GM23338 (cell line): ENCODE data around the gene FBXO47. TPM values are rescaled to one million over a fixed set of nuclear protein-coding genes. Genes with fewer than 3 reads are reported as not detected.
A peak's percentile ranks its signal among the peaks of the same experiment; 100 is the strongest.

Experiments
- ATAC-seq: fragments of 200-7000 bp; cut with Tn5 transposase; 3 replicates; pipeline ENCODE4 v1.9.1; 2020
- DNase-seq: peaks from one replicate; pipeline ENCODE4 v3.0.0-alpha.2; 2015; ENCODE audit warnings: low spot score
- H2AFZ ChIP-seq: fragments of 200-600 bp; sonication (generic); 2 replicates; pipeline ENCODE4 v1.8.0; 2016; ENCODE audit warnings: antibody characterized with exemption, mild to moderate bottlenecking, moderate library complexity
- H3F3A ChIP-seq: fragments of 200-600 bp; sonication (generic); replicated peaks from 2 replicates; pipeline ENCODE4 v1.8.0; 2017; ENCODE audit warnings: antibody characterized with exemption, mixed run types, low read depth
- H3K27ac ChIP-seq: fragments of 200-600 bp; sonication (generic); 2 replicates; pipeline ENCODE4 v1.6.1; 2016; ENCODE audit warnings: low read depth
- H3K27me3 ChIP-seq: fragments of 200-600 bp; sonication (generic); 2 replicates; pipeline ENCODE4 v1.8.0; 2016; ENCODE audit warnings: mild to moderate bottlenecking, mixed run types, moderate library complexity; ENCODE audit not compliant: insufficient read depth
- H3K36me3 ChIP-seq: fragments of 200-600 bp; sonication (generic); 2 replicates; pipeline ENCODE4 v1.8.0; 2016; ENCODE audit warnings: mild to moderate bottlenecking; ENCODE audit not compliant: insufficient read depth
- H3K4me1 ChIP-seq: fragments of 200-600 bp; sonication (generic); 2 replicates; pipeline ENCODE4 v1.8.0; 2016; ENCODE audit warnings: mild to moderate bottlenecking, moderate library complexity; ENCODE audit not compliant: insufficient read depth
- H3K4me2 ChIP-seq: fragments of 200-600 bp; sonication (generic); 2 replicates; pipeline ENCODE4 v1.7.1; 2017; ENCODE audit warnings: mixed run types
- H3K4me3 ChIP-seq: fragments of 200-600 bp; sonication (generic); 2 replicates; pipeline ENCODE4 v1.6.1; 2016; ENCODE audit warnings: mixed run types
- H3K79me2 ChIP-seq: fragments of 200-600 bp; sonication (generic); replicated peaks from 2 replicates; pipeline ENCODE4 v1.8.0; 2017; ENCODE audit warnings: mild to moderate bottlenecking; ENCODE audit not compliant: insufficient read depth
- H3K9me2 ChIP-seq: fragments of 200-600 bp; sonication (generic); 2 replicates; pipeline ENCODE4 v1.8.0; 2017; ENCODE audit not compliant: insufficient read depth
- H4K20me1 ChIP-seq: fragments of 200-600 bp; sonication (generic); replicated peaks from 2 replicates; pipeline ENCODE4 v1.8.0; 2017; ENCODE audit warnings: mild to moderate bottlenecking; ENCODE audit not compliant: insufficient read depth
- H3K27ac Mint-ChIP-seq: 2 replicates; pipeline ENCODE4 v1.8.0; 2020; ENCODE audit warnings: inconsistent platforms, mild to moderate bottlenecking, moderate library complexity, mixed read lengths
- H3K27me3 Mint-ChIP-seq: 3 replicates; pipeline ENCODE4 v1.8.0; 2022; ENCODE audit warnings: low read depth, mild to moderate bottlenecking, moderate library complexity, mixed read lengths, inconsistent platforms; ENCODE audit not compliant: insufficient read depth, poor library complexity
- H3K36me3 Mint-ChIP-seq: 3 replicates; pipeline ENCODE4 v1.8.0; 2021; ENCODE audit warnings: low read depth, mild to moderate bottlenecking, inconsistent platforms, moderate library complexity, mixed read lengths
- H3K4me1 Mint-ChIP-seq: 3 replicates; pipeline ENCODE4 v1.8.0; 2020; ENCODE audit warnings: mild to moderate bottlenecking, inconsistent platforms, mixed read lengths
- H3K4me3 Mint-ChIP-seq: 3 replicates; pipeline ENCODE4 v1.8.0; 2021; ENCODE audit warnings: moderate library complexity, mild to moderate bottlenecking, inconsistent platforms, mixed read lengths
- H3K9me3 Mint-ChIP-seq: 3 replicates; pipeline ENCODE4 v1.8.0; 2020; ENCODE audit warnings: moderate library complexity, mild to moderate bottlenecking, inconsistent platforms, mixed read lengths
- CREB1 ChIP-seq: fragments of 250-450 bp; sonication (Bioruptor Pico); IDR thresholded peaks from 2 replicates; pipeline ENCODE4 v1.5.0; 2020; ENCODE audit warnings: low read depth, mild to moderate bottlenecking, moderate library complexity
- CTCF ChIP-seq, 2 experiments: fragments of 200-600 bp in 1 of 2; sonication (generic) in 1 of 2; conservative IDR thresholded peaks; 2 replicates each; pipeline versions ENCODE4 v1.5.1 to v1.6.1; 2016 to 2017; ENCODE audit warnings: antibody characterized with exemption in 2 of 2, low read depth in 2 of 2, mild to moderate bottlenecking in 2 of 2, moderate library complexity in 1 of 2
- EZH2 ChIP-seq: fragments of 200-600 bp; sonication (generic); IDR thresholded peaks from one replicate; pipeline ENCODE4 v1.8.0; 2017; ENCODE audit warnings: antibody characterized with exemption, mild to moderate bottlenecking, low read depth; ENCODE audit not compliant: unreplicated experiment
- EZH2phosphoT487 ChIP-seq: fragments of 200-600 bp; sonication (generic); IDR thresholded peaks from one replicate; pipeline ENCODE4 v1.8.1; 2018; ENCODE audit warnings: antibody characterized with exemption; ENCODE audit not compliant: unreplicated experiment
- JUNB ChIP-seq: IDR thresholded peaks from one replicate; pipeline ENCODE4 v1.6.1; 2016; ENCODE audit warnings: antibody characterized with exemption; ENCODE audit not compliant: unreplicated experiment
- NANOG ChIP-seq: IDR thresholded peaks from 2 replicates; pipeline ENCODE4 v1.6.1; 2016; ENCODE audit warnings: antibody characterized with exemption, borderline replicate concordance
- POLR2AphosphoS5 ChIP-seq: IDR thresholded peaks from 2 replicates; pipeline ENCODE4 v1.6.1; 2016; ENCODE audit warnings: antibody characterized with exemption, low read depth
- ZNF114 ChIP-seq: fragments of 250-450 bp; sonication (Bioruptor Pico); IDR thresholded peaks from 2 replicates; pipeline ENCODE4 v1.5.0; 2020; ENCODE audit warnings: mild to moderate bottlenecking, moderate library complexity
- ZNF331 ChIP-seq: fragments of 250-450 bp; sonication (Bioruptor Pico); IDR thresholded peaks from 2 replicates; pipeline ENCODE4 v1.5.0; 2020; ENCODE audit warnings: low read depth, mild to moderate bottlenecking, moderate library complexity
- polyA plus RNA-seq: library from polyadenylated mRNA; unstranded; fragments of >200 nt; fragmentation: Nextera tagmentation; extraction: Ambion mirVana; gene quantifications from 2 replicates; pipeline ENCODE4 v1.2.1, GENCODE V29; 2016
- total RNA-seq: library from RNA; depleted of rRNA; stranded (reverse); fragments of >200 nt; shearing (Covaris generic); gene quantifications from 2 replicates; pipeline ENCODE4 v1.2.3, GENCODE V29; 2014
- TF ChIP-seq, protein P1 (sequence below): IDR thresholded peaks from 2 replicates; pipeline ENCODE4 v1.6.1; 2016; ENCODE audit warnings: antibody characterized with exemption
- TF ChIP-seq, protein P2 (sequence below): fragments of 250-450 bp; sonication (Bioruptor Pico); IDR thresholded peaks from 2 replicates; pipeline ENCODE4 v1.5.0; 2020; ENCODE audit warnings: mild to moderate bottlenecking, moderate library complexity

Gene FBXO47
- total and polyA plus RNA-seq, 2 experiments from 2014 or later: not detected

DNA sequence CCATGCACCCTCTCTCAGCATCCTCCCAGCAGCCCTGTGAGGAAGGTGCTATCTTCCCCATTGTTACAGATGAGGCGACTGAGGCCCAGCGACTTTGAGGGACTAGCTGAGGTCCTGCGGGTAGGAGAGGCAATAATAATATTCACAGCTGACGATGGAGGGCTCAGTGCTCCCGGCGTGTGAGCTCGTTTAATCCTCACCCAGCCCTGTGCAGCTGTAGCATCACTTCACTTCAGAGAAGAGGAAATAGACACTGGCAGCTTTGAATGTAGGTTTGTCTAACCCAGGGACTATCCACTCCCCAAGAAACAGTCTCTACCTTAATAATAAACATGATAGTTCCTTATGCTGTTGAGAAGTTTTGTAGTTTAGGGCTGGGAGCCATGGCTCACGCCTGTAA, 75.8 kb downstream of the FBXO47 start (continued):
- TF ChIP-seq CTCF (conservative IDR thresholded peaks at IDR 0.05; ENCODE audit: low read depth in 2 of 2): no peak
- TF ChIP-seq, protein P1, sequence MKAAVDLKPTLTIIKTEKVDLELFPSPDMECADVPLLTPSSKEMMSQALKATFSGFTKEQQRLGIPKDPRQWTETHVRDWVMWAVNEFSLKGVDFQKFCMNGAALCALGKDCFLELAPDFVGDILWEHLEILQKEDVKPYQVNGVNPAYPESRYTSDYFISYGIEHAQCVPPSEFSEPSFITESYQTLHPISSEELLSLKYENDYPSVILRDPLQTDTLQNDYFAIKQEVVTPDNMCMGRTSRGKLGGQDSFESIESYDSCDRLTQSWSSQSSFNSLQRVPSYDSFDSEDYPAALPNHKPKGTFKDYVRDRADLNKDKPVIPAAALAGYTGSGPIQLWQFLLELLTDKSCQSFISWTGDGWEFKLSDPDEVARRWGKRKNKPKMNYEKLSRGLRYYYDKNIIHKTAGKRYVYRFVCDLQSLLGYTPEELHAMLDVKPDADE: no peak

- ATAC-seq (no peak), DNase-seq (no peak)
- Histone ChIP-seq H3K4me1 (peaks cover 24% of the 10 kb centered on the region), H4K20me1 (peaks cover 14% of the 10 kb centered on the region; the same call in 1 of the 2 replicates), H3K27ac (peak overlapping the region; percentile 66), H3K4me3 (no peak overlapping the region), H3F3A (0 out of 2 replicates have a peak, but pooled peaks cover 3% of the 10 kb centered on the region), H3K36me3 (no peaks in the 10 kb centered on the region), H2AFZ (no peak overlapping the region), H3K9me2 (no peaks in the 10 kb centered on the region), H3K4me2 (no peak overlapping the region), H3K27me3 (no peaks in the 10 kb centered on the region), H3K79me2 (peaks cover 45% of the 10 kb centered on the region)
- H3K27me3 Mint-ChIP-seq: peaks cover 4% of the 10 kb centered on the region
- TF ChIP-seq, protein P2, sequence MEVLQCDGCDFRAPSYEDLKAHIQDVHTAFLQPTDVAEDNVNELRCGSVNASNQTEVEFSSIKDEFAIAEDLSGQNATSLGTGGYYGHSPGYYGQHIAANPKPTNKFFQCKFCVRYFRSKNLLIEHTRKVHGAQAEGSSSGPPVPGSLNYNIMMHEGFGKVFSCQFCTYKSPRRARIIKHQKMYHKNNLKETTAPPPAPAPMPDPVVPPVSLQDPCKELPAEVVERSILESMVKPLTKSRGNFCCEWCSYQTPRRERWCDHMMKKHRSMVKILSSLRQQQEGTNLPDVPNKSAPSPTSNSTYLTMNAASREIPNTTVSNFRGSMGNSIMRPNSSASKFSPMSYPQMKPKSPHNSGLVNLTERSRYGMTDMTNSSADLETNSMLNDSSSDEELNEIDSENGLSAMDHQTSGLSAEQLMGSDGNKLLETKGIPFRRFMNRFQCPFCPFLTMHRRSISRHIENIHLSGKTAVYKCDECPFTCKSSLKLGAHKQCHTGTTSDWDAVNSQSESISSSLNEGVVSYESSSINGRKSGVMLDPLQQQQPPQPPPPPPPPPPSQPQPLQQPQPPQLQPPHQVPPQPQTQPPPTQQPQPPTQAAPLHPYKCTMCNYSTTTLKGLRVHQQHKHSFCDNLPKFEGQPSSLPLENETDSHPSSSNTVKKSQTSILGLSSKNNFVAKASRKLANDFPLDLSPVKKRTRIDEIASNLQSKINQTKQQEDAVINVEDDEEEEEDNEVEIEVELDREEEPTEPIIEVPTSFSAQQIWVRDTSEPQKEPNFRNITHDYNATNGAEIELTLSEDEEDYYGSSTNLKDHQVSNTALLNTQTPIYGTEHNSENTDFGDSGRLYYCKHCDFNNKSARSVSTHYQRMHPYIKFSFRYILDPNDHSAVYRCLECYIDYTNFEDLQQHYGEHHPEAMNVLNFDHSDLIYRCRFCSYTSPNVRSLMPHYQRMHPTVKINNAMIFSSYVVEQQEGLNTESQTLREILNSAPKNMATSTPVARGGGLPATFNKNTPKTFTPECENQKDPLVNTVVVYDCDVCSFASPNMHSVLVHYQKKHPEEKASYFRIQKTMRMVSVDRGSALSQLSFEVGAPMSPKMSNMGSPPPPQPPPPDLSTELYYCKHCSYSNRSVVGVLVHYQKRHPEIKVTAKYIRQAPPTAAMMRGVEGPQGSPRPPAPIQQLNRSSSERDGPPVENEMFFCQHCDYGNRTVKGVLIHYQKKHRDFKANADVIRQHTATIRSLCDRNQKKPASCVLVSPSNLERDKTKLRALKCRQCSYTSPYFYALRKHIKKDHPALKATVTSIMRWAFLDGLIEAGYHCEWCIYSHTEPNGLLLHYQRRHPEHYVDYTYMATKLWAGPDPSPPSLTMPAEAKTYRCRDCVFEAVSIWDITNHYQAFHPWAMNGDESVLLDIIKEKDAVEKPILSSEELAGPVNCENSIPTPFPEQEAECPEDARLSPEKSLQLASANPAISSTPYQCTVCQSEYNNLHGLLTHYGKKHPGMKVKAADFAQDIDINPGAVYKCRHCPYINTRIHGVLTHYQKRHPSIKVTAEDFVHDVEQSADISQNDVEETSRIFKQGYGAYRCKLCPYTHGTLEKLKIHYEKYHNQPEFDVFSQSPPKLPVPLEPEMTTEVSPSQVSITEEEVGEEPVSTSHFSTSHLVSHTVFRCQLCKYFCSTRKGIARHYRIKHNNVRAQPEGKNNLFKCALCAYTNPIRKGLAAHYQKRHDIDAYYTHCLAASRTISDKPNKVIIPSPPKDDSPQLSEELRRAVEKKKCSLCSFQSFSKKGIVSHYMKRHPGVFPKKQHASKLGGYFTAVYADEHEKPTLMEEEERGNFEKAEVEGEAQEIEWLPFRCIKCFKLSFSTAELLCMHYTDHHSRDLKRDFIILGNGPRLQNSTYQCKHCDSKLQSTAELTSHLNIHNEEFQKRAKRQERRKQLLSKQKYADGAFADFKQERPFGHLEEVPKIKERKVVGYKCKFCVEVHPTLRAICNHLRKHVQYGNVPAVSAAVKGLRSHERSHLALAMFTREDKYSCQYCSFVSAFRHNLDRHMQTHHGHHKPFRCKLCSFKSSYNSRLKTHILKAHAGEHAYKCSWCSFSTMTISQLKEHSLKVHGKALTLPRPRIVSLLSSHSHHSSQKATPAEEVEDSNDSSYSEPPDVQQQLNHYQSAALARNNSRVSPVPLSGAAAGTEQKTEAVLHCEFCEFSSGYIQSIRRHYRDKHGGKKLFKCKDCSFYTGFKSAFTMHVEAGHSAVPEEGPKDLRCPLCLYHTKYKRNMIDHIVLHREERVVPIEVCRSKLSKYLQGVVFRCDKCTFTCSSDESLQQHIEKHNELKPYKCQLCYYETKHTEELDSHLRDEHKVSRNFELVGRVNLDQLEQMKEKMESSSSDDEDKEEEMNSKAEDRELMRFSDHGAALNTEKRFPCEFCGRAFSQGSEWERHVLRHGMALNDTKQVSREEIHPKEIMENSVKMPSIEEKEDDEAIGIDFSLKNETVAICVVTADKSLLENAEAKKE (CRISPR knock-in tag): no peak
- TF ChIP-seq EZH2 (no peak), ZNF114 (CRISPR knock-in tag) (no peak), JUNB (no peak), NANOG (no peak), EZH2phosphoT487 (no peak), POLR2AphosphoS5 (no peak), CREB1 (no peak), CTCF (conservative IDR thresholded peaks at IDR 0.05; ENCODE audit: low read depth in 2 of 2) (no peak), ZNF331 (CRISPR knock-in tag) (no peak)
- TF ChIP-seq, protein P1: no peak
- no peak overlapping the region for H3K4me3 Mint-ChIP-seq
- peaks cover 39% of the 10 kb centered on the region for H3K36me3 Mint-ChIP-seq
- no peaks in the 10 kb centered on the region for H3K9me3 Mint-ChIP-seq
- 0 out of 2 replicates have a peak overlapping the region, but pooled peaks have one; percentile 73 for H3K27ac Mint-ChIP-seq
- H3K4me1 Mint-ChIP-seq: peaks cover 30% of the 10 kb centered on the region
Measured at GRCh38 chr17:38890410-38890746, 76.8 kb downstream of the FBXO47 start.
